GM21381 (cell line): ENCODE data around the gene HOXB1.

Experiments used
- ATAC-seq: cut with Tn5 transposase; IDR thresholded peaks from one replicate; pipeline ENCODE4 v1.9.1; 2021; ENCODE audit warnings: mild to moderate bottlenecking, moderate library complexity; ENCODE audit not compliant: unreplicated experiment

Gene HOXB1

GRCh38 chr17:48555258-48556228, 24.7 kb upstream of the HOXB1 start:
- ATAC-seq: no peak

- no peak for ATAC-seq
Observed at GRCh38 chr17:48554412-48555257, 23.8 kb upstream of the HOXB1 start.

- ATAC-seq: no peak
Observed at GRCh38 chr17:48553826-48554225, 23.0 kb upstream of the HOXB1 start.

- no peak for ATAC-seq
Observed at GRCh38 chr17:48553190-48553547, 22.4 kb upstream of the HOXB1 start.

GRCh38 chr17:48552466-48553189, 21.8 kb upstream of the HOXB1 start:
- ATAC-seq: no peak

- ATAC-seq: no peak
Observed at GRCh38 chr17:48551596-48552465, 21.0 kb upstream of the HOXB1 start.

- no peak for ATAC-seq
Observed at GRCh38 chr17:48551214-48551555, 20.4 kb upstream of the HOXB1 start.

- ATAC-seq: no peak
Observed at GRCh38 chr17:48550502-48551213, 19.8 kb upstream of the HOXB1 start.

- ATAC-seq: no peak
Observed at GRCh38 chr17:48549914-48550501, 19.2 kb upstream of the HOXB1 start.

- ATAC-seq: no peak
Observed at GRCh38 chr17:48549281-48549630, 18.4 kb upstream of the HOXB1 start.

- no peak for ATAC-seq
Observed at GRCh38 chr17:48548523-48549280, 17.9 kb upstream of the HOXB1 start.

- no peak for ATAC-seq
Observed at GRCh38 chr17:48547808-48548522, 17.2 kb upstream of the HOXB1 start.

- ATAC-seq: no peak
Observed at GRCh38 chr17:48546924-48547807, 16.4 kb upstream of the HOXB1 start.

- no peak for ATAC-seq
Observed at GRCh38 chr17:48546137-48546923, 15.5 kb upstream of the HOXB1 start.

GRCh38 chr17:48545539-48545938, 14.7 kb upstream of the HOXB1 start:
- no peak for ATAC-seq

- no peak for ATAC-seq
Observed at GRCh38 chr17:48545022-48545375, 14.2 kb upstream of the HOXB1 start, which contains the start of gene HOXB2. TSS of gene HOXB2 (minus strand) at chr17:48545109. CDS start at chr17:48544911, 198 bp downstream.
